HG02885 (cell line): Measurements from ENCODE around the gene MYO18A.
A peak's percentile ranks its signal among the peaks of the same experiment; 100 is the strongest.
"Not testable (repeated sequence)": the region's sequence is repeated elsewhere in the genome, so short reads cannot be mapped to it uniquely, and the experiment has no call there.

ENCODE experiments used
- ATAC-seq: cut with Tn5 transposase; IDR thresholded peaks from one replicate; pipeline ENCODE4 v1.9.1; 2021; ENCODE audit warnings: mild to moderate bottlenecking; ENCODE audit not compliant: unreplicated experiment, poor library complexity

Gene MYO18A

GRCh38 chr17:29180034-29180787, at the start of gene MYO18A:
MYO18A (minus strand) TSS chr17:29180398; CDS start chr17:29166940, 13,458 bp downstream.
- ATAC-seq = peak; percentile 80

DNA sequence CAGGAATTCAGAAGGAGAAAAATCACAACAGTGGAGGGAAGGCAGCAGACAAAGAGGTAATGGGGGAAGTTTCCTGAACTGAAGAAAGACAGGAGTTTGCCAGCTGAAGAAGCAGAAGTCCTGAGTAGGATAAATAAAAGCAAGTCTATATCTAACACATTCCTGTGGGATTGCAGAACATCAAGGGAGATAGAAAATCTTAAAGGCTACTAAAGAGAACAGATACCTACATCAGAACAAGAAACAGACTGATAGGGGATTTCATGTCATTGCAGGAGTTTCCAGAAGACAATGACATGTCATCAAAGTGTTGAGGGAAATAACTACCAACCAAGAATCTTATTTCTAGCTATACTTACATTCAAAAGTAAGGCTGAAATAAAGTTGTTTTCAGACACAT, 45.2 kb upstream of the MYO18A start:
- no peak for ATAC-seq

GRCh38 chr17:29221338-29221737, 41.1 kb upstream of the MYO18A start:
- ATAC-seq = not testable (repeated sequence)

- ATAC-seq = peak; percentile 56
Observed at GRCh38 chr17:29219378-29220047, 39.3 kb upstream of the MYO18A start.

DNA sequence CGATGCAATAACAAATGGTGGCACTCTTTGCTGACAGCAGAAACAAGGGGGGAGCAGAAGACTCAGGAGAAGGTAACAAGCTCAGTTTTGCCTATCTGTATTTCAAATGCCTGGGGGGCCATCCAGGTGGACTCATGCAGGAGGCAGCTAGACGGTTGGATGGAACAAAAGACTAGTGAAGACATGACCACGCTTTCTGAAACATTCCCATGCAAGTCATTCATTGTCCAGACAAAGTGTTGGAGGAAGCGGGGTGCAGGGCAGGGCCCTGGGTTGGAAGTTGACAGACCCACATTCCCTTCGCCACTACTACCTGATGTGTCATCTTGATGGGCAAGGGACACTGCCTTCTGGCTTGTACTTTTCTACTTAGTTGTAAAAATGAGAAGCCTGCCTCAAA, 36.7 kb upstream of the MYO18A start:
- ATAC-seq = no peak

- no peak for ATAC-seq
Observed at GRCh38 chr17:29216181-29216580, 36.0 kb upstream of the MYO18A start.

DNA sequence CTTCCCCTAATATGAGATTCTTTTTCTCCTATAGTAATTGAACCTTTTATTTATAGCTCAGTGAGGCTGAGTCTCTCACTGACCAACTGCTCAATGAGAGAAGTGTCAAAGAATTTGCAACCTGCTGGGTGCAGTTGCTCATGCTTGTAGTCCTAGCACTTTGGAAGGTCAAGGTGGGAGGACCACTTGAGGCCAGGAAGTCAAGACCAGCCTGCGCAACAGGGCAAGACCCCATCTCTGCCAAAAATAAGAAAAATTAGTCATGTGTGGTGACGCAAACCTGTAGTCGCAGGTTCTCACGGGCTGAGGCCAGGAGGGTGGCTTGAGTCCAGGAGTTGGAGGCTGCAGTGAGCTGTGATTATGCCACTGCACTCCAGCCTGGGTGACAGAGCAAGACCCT, 35.5 kb upstream of the MYO18A start:
- ATAC-seq = no peak

GRCh38 chr17:29215174-29215573, 35.0 kb upstream of the MYO18A start:
- no peak for ATAC-seq

- ATAC-seq = no peak
Observed at GRCh38 chr17:29214215-29215146, 34.3 kb upstream of the MYO18A start.

DNA sequence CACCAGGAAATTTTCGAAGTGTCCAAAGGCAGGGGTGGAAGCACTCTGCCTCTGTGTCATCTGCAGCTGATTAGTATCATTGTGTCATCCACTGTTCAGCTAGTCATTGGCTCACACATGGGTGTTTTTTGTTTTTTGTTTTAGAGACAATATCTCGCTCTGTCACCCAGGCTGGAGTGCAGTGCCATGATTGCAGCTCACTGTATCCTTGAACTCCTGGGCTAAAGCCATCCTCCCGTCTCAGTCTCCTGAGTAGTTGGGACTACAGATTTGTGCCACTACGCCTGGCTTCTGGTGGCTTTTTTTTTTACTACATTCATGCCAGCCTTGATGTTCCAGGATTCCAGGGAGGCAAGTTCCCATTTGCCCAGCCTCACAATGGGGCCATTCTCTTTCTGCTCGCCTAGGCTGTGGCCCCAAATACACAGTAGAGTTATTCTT, 32.5 kb upstream of the MYO18A start:
- no peak for ATAC-seq

DNA sequence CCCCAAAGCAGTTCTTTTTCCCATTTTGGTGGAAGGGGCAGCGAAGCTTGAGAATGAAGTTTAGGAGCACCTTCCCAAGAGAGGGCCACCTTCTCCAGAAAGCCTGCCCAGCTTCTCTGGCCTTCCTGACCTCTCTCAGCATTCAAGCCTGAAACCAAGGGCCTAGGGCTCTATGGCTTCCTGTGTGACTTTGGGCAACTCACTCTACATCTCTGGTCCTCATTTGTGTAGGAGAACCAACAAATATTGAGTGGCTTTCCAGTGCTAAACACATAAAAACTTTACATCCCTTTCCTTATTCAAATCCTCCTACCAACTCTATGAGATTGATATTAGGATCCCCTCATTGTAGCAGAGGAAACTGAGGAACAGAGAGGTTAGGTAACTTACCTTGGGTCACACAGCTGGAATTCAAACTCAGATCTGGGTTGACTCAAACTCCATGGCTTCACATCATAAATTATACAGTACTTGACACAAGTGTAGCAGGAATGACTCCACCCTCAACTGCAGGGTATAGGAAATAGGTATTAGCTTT, 32.0 kb upstream of the MYO18A start:
- ATAC-seq = no peak

DNA sequence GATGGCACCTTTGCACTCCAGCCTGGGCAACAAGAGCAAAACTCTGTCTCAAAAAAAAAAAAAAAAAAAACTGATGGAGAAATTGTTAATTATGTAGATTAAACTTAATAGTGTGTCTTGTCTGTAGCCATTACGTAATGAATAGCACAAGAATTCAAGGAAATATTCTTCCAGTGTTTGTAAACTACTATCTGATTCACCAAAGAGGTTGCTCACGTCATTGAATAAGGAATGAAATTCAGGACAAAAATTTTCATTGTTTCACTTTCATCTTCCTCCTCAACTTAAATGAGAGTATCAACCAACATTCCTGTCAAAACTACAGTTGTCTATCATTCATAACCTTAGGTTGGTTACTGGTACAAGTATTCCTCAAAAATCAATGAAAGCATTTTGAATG, 30.7 kb upstream of the MYO18A start:
- ATAC-seq = no peak

GRCh38 chr17:29209073-29209472, 28.9 kb upstream of the MYO18A start:
- ATAC-seq = no peak

GRCh38 chr17:29207975-29208374, 27.8 kb upstream of the MYO18A start:
- no peak for ATAC-seq

- no peak for ATAC-seq
Observed at GRCh38 chr17:29205047-29205446, 24.8 kb upstream of the MYO18A start.

GRCh38 chr17:29204068-29204804, 24.0 kb upstream of the MYO18A start:
- not testable (repeated sequence) for ATAC-seq

DNA sequence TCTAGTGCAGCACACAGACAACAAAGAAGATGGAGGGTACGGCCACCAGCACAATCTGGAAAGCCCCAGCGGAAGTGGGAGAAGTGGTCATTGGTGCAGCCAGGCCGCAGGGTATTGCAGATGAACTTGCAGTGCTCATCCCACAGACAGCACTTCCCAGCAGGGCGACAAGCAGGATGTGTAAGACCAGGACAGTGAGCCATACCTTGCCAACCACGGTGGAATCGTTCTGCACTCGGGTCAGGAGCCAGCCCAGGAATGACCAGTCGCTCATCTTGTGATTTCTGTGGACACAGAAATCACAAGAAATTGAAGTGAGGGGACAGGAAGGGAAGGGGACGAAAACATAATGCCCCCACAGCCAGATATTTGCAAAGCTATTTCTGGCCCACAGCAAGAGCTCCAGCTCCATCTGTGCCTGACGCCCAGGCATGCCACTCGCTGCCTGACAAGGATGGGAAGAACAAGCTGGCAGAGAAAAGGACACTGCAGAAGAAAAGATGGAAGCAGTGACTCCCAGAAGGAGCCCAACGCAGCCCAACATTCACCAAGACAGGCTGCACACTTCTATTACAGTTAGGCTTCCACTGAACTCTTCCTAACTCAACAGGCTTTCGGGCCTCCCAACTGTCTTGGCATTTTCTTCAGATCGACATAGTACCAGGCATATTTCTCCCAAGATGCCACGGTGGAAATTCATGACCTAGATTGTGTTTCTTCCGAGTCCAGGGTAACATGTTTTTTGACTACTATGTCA, 17.5 kb upstream of the MYO18A start:
- no peak for ATAC-seq

GRCh38 chr17:29196769-29197515, 16.7 kb upstream of the MYO18A start:
- no peak for ATAC-seq
